Fibroblast of lung (primary cell): ENCODE data around the gene METTL14. TPM values are rescaled to one million over a fixed set of nuclear protein-coding genes. Genes with fewer than 3 reads are reported as not detected.
A peak's percentile ranks its signal among the peaks of the same experiment; 100 is the strongest.

Experiments
- DNase-seq, 2 donors: peaks; one replicate each; pipeline versions ENCODE4 v3.0.0 to v3.0.0-alpha.2; 2010; ENCODE audit warnings: low read depth in 2 of 2
- H2AFZ ChIP-seq: 2 replicates; pipeline ENCODE4 v1.5.1; 2012; ENCODE audit warnings: low read length, control low read depth, inconsistent platforms
- H3K27ac ChIP-seq: 2 replicates; pipeline ENCODE4 v1.5.1; 2011; ENCODE audit warnings: low read length, control low read depth; ENCODE audit not compliant: insufficient read depth
- H3K27me3 ChIP-seq: 2 replicates; pipeline ENCODE4 v1.5.1; 2011; ENCODE audit warnings: mild to moderate bottlenecking, low read length; ENCODE audit not compliant: control insufficient read depth, insufficient read depth
- H3K36me3 ChIP-seq: 2 replicates; pipeline ENCODE4 v1.5.1; 2011; ENCODE audit warnings: low read length; ENCODE audit not compliant: control insufficient read depth, insufficient read depth
- H3K4me1 ChIP-seq: 2 replicates; pipeline ENCODE4 v1.5.1; 2011; ENCODE audit warnings: low read length; ENCODE audit not compliant: control insufficient read depth, insufficient read depth; ENCODE audit errors: extremely low read depth
- H3K4me2 ChIP-seq: 2 replicates; pipeline ENCODE4 v1.5.1; 2011; ENCODE audit warnings: low read length, control low read depth; ENCODE audit not compliant: insufficient read depth; ENCODE audit errors: extremely low read depth
- H3K4me3 ChIP-seq, 4 experiments: fragments of 200-600 bp in 1 of 4; sonication (generic) in 1 of 4; replicated peaks in 1 of 4; 2 replicates each; pipeline ENCODE4 v1.5.1; 2011 to 2016; ENCODE audit warnings: low read length in 4 of 4, low read depth in 3 of 4, mild to moderate bottlenecking in 3 of 4, control low read depth in 2 of 4, inconsistent platforms in 1 of 4, mixed read lengths in 1 of 4; ENCODE audit not compliant: insufficient read depth in 1 of 4; ENCODE audit errors: control extremely low read depth in 1 of 4
- H3K79me2 ChIP-seq: 2 replicates; pipeline ENCODE4 v1.5.1; 2012; ENCODE audit warnings: mild to moderate bottlenecking, low read length, inconsistent platforms; ENCODE audit not compliant: control insufficient read depth, insufficient read depth
- H3K9ac ChIP-seq: 2 replicates; pipeline ENCODE4 v1.5.1; 2011; ENCODE audit warnings: mild to moderate bottlenecking, low read length, control low read depth; ENCODE audit not compliant: insufficient read depth
- H3K9me3 ChIP-seq: 2 replicates; pipeline ENCODE4 v1.5.1; 2012; ENCODE audit warnings: low read depth, low read length; ENCODE audit not compliant: control insufficient read depth, insufficient read depth
- H4K20me1 ChIP-seq: 2 replicates; pipeline ENCODE4 v1.5.1; 2011; ENCODE audit warnings: low read length; ENCODE audit not compliant: control insufficient read depth, insufficient read depth; ENCODE audit errors: extremely low read depth
- CTCF ChIP-seq, 2 donors: IDR thresholded peaks in 1 of 2; conservative IDR thresholded peaks in 1 of 2; 1 replicate in 1 of 2; 2 replicates in 1 of 2; pipeline ENCODE4 v1.5.1; 2011 to 2012; ENCODE audit warnings: low read length in 2 of 2, control low read depth in 1 of 2, inconsistent platforms in 1 of 2, low read depth in 1 of 2, mild to moderate bottlenecking in 1 of 2
- EZH2 ChIP-seq: IDR thresholded peaks from 2 replicates; pipeline ENCODE4 v1.5.1; 2012; ENCODE audit warnings: low read length, control low read depth, mild to moderate bottlenecking; ENCODE audit errors: missing control alignments
- polyA plus RNA-seq, 2 donors: library from polyadenylated mRNA; depleted of rRNA in 1 of 2; stranded (reverse) in 1 of 2; unstranded in 1 of 2; fragments of >200 nt; gene quantifications; 2 replicates each; pipeline ENCODE4 v1.2.1, GENCODE V29; 2011 to 2012; ENCODE audit warnings: missing spikeins in 1 of 2
- total RNA-seq: library from RNA; depleted of rRNA; stranded (reverse); fragments of >200 nt; gene quantifications from 2 replicates; pipeline ENCODE4 v1.2.1, GENCODE V29; 2014

METTL14 gene
- total and polyA plus RNA-seq, 2 donors (not counting 1 experiment from before 2014, with no cell fraction given), result 18.2 to 29.7 TPM

DNA sequence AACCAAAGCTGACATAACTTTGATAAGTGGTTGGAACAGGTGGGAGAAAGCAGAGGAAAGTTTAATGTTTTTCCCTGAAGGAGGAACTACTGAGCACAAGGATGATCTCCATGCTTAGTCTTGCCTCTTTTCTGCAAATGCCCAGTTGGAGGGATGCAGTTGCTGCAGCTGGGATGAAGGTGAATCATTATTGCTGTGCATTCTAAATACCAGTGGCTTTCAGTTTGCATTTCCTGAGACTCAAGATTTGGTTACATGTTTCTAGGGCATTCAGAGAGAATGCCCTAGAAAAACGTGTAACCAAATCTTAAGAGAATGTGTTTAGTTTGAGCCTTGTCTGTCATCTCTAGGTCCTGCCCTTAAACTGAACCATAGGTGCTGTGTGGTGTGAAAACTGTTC, 42.2 kb downstream of the METTL14 start:
- Histone ChIP-seq H3K27ac (no peak overlapping the region), H3K79me2 (no peaks in the 10 kb centered on the region), H2AFZ (no peak overlapping the region), H3K4me2 (no peak overlapping the region), H4K20me1 (no peaks in the 10 kb centered on the region), H3K27me3 (no peaks in the 10 kb centered on the region), H3K36me3 (peaks cover 21% of the 10 kb centered on the region), H3K9me3 (no peaks in the 10 kb centered on the region), H3K4me3 (no peak overlapping the region), H3K4me1 (peaks cover under 1% of the 10 kb centered on the region), H3K9ac (no peak overlapping the region)
- TF ChIP-seq EZH2 (no peak), CTCF (conservative IDR thresholded peaks at IDR 0.05 in 1 of 2, IDR thresholded peaks at IDR 0.05 in 1 of 2; ENCODE audit: low read depth in 1 of 2, low read length in 2 of 2) (no peak)
- no peak for DNase-seq

GRCh38 chr4:118729287-118730286, 44.4 kb downstream of the METTL14 start:
- Histone ChIP-seq H2AFZ (no peak overlapping the region), H3K27me3 (no peaks in the 10 kb centered on the region), H3K9me3 (no peaks in the 10 kb centered on the region), H3K9ac (no peak overlapping the region), H3K4me1 (peaks cover 9% of the 10 kb centered on the region), H3K4me2 (peak overlapping the region; percentile 17), H3K79me2 (no peaks in the 10 kb centered on the region), H3K27ac (peak overlapping the region; percentile 49), H4K20me1 (no peaks in the 10 kb centered on the region), H3K4me3 (no peak overlapping the region), H3K36me3 (peaks cover 24% of the 10 kb centered on the region)
- no peak for TF ChIP-seq CTCF (conservative IDR thresholded peaks at IDR 0.05 in 1 of 2, IDR thresholded peaks at IDR 0.05 in 1 of 2; ENCODE audit: low read depth in 1 of 2, low read length in 2 of 2)
- no peak for TF ChIP-seq EZH2
- DNase-seq, result peak; percentile 78 to 82

DNA sequence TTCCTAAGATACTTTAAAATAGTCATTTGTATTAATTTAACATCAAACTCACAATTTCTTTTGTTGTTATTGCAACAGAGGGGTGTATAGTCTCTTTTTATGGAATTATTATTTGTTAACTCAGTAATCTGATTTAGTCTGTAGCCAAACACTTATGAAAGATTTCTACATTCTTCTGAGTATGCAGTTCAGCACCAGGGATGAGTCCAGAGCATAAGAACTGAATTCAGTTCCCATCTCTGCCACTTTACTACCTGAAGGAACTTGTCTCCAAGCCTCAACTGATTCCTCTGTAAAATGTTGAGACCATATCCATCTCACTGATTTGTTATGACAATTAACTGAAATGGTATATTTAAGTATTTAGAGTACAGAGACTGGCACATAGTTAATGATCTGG, 45.5 kb downstream of the METTL14 start:
- no peak overlapping the region for H3K4me3 ChIP-seq
- no peaks in the 10 kb centered on the region for H3K9me3 ChIP-seq
- no peak overlapping the region for H2AFZ ChIP-seq
- DNase-seq, result no peak
- no peak overlapping the region for H3K4me2 ChIP-seq
- no peak overlapping the region for H3K27ac ChIP-seq
- H3K9ac ChIP-seq, result no peak overlapping the region
- peaks cover 23% of the 10 kb centered on the region for H3K36me3 ChIP-seq
- H3K79me2 ChIP-seq, result no peaks in the 10 kb centered on the region
- H4K20me1 ChIP-seq, result no peaks in the 10 kb centered on the region
- TF ChIP-seq CTCF (conservative IDR thresholded peaks at IDR 0.05 in 1 of 2, IDR thresholded peaks at IDR 0.05 in 1 of 2; ENCODE audit: low read depth in 1 of 2, low read length in 2 of 2), result no peak
- TF ChIP-seq EZH2, result no peak
- peaks cover 9% of the 10 kb centered on the region for H3K4me1 ChIP-seq
- H3K27me3 ChIP-seq, result no peaks in the 10 kb centered on the region
